ENCODE results near the gene ZNF418.
"Not testable (repeated sequence)": the region's sequence is repeated elsewhere in the genome, so short reads cannot be mapped to it uniquely, and the experiment has no call there.

The ZNF418 gene

DNA sequence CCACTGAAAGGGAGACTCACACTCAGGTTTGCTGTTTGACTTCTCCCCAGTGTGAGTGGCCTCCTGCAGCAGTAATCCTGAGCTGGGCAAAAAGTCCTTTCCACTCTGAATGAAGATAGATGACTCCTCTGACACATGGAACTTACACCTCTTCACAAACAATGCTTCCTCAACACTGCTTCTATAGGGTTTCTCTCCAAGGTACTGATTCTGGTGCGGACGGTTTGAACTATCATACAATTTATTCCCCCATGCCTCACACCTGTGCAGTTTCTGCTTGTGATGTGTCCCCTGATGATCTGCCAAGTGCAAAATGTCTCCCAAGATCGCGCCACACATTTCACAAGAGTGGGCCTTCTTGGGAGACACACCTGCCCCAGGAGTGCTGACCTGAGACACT, 7.6 kb downstream of the ZNF418 start:
- no peak overlapping the region for H3K4me3 ChIP-seq (replicated peaks; ENCODE audit: low read depth, low read length)
- TF ChIP-seq, protein P1, sequence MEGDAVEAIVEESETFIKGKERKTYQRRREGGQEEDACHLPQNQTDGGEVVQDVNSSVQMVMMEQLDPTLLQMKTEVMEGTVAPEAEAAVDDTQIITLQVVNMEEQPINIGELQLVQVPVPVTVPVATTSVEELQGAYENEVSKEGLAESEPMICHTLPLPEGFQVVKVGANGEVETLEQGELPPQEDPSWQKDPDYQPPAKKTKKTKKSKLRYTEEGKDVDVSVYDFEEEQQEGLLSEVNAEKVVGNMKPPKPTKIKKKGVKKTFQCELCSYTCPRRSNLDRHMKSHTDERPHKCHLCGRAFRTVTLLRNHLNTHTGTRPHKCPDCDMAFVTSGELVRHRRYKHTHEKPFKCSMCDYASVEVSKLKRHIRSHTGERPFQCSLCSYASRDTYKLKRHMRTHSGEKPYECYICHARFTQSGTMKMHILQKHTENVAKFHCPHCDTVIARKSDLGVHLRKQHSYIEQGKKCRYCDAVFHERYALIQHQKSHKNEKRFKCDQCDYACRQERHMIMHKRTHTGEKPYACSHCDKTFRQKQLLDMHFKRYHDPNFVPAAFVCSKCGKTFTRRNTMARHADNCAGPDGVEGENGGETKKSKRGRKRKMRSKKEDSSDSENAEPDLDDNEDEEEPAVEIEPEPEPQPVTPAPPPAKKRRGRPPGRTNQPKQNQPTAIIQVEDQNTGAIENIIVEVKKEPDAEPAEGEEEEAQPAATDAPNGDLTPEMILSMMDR (IDR thresholded peaks at IDR 0.05; ENCODE audit: low read depth, low read length, missing control alignments) = no peak
- no peak for DNase-seq (ENCODE audit: extremely low read depth, low read depth)

DNA sequence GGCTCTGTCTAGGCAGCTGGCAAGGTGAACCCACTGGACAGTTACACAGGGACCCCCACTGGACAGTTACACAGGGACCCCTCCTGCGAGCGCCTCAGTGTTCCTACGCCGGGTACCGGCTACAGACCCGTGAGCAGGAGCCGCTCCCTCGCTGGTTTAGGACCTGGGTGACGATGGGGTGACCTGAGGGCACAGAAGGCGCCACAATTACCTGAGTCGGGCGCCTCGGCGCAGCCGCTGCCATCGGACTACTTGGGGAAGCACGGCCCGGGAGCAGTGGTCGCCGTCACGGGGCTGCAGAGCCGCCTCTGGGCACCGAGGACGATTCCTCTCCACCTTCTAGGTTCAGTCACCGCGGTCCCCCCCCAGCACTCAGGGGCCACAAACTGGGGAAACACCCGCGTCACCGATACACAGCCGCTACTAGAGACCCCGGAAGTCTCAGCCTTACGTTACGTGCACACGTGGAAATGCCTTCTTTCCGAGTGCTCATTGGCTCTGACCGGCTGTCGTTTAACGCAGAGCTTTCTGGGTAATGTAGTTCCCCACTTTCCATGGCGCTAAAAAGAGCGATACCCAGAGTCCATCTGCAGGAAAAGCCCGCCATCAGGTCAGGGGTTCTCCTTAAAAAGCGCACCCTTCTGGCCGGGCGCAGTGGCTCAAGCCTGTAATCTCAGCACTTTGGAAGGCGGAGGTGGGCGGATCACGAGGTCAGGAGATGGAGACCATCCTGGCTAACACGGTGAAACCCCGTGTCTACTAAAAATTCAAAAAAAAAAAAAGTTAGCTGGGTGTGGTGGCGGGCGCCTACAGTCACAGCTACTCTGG, 18.8 kb downstream of the ZNF418 start, which contains the start of gene ZNF417:
Gene ZNF417 (minus strand): TSS at position 425 of the 828 bp plus-strand sequence. CDS start 181 bp downstream, at position 244.
- peak; percentile 95 for DNase-seq (ENCODE audit: extremely low read depth, low read depth)
- peak within 1 kb of the TSS; percentile 77 for H3K4me3 ChIP-seq (replicated peaks; ENCODE audit: low read depth, low read length)

DNA sequence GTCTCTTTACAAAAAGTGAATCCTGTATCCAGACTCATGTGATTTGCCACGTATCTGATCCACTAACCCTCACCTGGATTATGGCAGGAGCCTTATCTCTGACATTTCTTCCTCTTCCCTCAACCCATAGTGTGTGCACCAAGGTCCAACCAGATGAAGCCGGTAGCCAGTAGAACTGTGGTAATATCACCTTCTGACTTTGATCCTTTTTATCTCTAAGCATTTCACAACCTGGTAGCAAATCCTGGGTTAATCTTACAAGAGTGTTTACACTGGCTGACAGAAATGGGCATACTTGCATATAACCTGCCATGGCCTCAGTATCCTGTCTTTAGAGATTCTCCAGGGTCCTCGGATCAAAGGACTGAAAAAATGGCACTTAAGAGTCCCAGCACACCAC, 20.7 kb downstream of the ZNF418 start:
- no peak for DNase-seq (ENCODE audit: extremely low read depth, low read depth)
- no peak overlapping the region for H3K4me3 ChIP-seq (replicated peaks; ENCODE audit: low read depth, low read length)
- TF ChIP-seq, protein P1 (IDR thresholded peaks at IDR 0.05; ENCODE audit: low read depth, low read length, missing control alignments) = no peak

- no peak for DNase-seq (ENCODE audit: extremely low read depth, low read depth)
- no peak overlapping the region for H3K4me3 ChIP-seq (replicated peaks; ENCODE audit: low read depth, low read length)
- TF ChIP-seq, protein P1 (IDR thresholded peaks at IDR 0.05; ENCODE audit: low read depth, low read length, missing control alignments) = no peak
Observed at GRCh38 chr19:57907394-57907793, 27.8 kb downstream of the ZNF418 start.

GRCh38 chr19:57905258-57905657, 29.9 kb downstream of the ZNF418 start:
- DNase-seq (ENCODE audit: extremely low read depth, low read depth) = no peak
- TF ChIP-seq, protein P1 (IDR thresholded peaks at IDR 0.05; ENCODE audit: low read depth, low read length, missing control alignments) = no peak
- no peak overlapping the region for H3K4me3 ChIP-seq (replicated peaks; ENCODE audit: low read depth, low read length)

GRCh38 chr19:57903618-57904184, 31.5 kb downstream of the ZNF418 start:
- no peak for DNase-seq (ENCODE audit: extremely low read depth, low read depth)
- TF ChIP-seq, protein P1 (IDR thresholded peaks at IDR 0.05; ENCODE audit: low read depth, low read length, missing control alignments) = no peak
- no peak overlapping the region for H3K4me3 ChIP-seq (replicated peaks; ENCODE audit: low read depth, low read length)

DNA sequence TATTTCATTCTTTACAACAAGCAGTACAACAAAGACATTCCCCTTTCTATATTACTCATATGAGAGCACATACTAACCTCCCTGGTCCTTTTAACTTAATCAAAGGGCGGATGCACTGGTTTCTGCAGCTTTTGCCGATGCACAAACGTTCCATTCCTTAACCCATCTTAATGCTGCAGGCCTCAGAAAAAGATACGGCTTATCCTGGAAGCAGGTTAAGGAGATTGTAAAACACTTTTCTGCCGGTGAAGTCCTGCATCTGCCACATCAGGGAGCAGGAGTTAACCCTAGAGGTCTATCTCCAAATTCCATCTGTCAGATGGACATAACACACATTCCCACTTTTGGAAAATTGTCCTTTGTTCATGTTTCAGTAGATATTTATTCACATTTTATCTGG, 34.9 kb downstream of the ZNF418 start:
- DNase-seq (ENCODE audit: extremely low read depth, low read depth) = no peak
- TF ChIP-seq, protein P1 (IDR thresholded peaks at IDR 0.05; ENCODE audit: low read depth, low read length, missing control alignments) = no peak
- no peak overlapping the region for H3K4me3 ChIP-seq (replicated peaks; ENCODE audit: low read depth, low read length)

GRCh38 chr19:57890706-57891105, 44.5 kb downstream of the ZNF418 start:
- DNase-seq (ENCODE audit: extremely low read depth, low read depth) = not testable (repeated sequence)

More at GRCh38 chr19:57890706-57891105, 44.5 kb downstream of the ZNF418 start:
- not testable (repeated sequence) for H3K4me3 ChIP-seq (replicated peaks; ENCODE audit: low read depth, low read length)
